DMS79 (cell line): ENCODE measurements around the gene FBXO31.
"Not testable (repeated sequence)": the region's sequence is repeated elsewhere in the genome, so short reads cannot be mapped to it uniquely, and the experiment has no call there.

Experiments
- DNase-seq: peaks from one replicate; lab custom pipeline; 2025; lab: John Stamatoyannopoulos, UW

Gene FBXO31

GRCh38 chr16:87362828-87363559 is 20.6 kb downstream of the FBXO31 start:
- not testable (repeated sequence) for DNase-seq

DNA sequence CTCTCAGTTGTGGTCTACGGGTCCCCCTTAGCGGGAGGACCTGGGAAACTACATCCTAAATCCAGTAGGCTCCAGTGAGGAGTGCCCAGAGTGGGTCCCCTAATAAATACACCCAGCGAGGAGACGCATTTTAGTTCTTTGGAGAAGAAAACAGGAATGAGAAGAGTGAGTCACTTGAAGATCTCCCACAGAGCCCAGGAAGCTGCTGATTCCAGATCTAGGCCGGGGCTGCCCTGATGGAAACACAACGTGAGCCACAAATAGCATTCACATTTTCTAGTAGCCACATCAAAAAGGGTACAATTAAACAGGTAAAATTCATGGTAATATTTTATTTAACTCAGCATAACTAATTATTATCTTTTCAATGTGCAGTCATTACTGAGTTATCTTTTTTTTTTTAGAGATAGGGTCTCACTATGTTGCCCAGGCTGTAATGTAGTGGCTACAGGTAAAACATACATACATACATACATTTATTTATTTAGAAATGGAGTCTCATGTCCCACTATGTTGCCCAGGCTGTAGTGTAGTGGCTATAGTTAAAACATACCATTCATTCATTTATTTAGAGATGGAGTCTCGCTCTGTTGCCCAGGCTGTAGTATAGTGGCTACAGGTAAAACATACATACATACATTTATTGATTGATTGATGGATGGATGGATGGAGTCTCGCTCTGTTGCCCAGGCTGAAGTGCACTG is 21.5 kb downstream of the FBXO31 start:
- no peak for DNase-seq

DNA sequence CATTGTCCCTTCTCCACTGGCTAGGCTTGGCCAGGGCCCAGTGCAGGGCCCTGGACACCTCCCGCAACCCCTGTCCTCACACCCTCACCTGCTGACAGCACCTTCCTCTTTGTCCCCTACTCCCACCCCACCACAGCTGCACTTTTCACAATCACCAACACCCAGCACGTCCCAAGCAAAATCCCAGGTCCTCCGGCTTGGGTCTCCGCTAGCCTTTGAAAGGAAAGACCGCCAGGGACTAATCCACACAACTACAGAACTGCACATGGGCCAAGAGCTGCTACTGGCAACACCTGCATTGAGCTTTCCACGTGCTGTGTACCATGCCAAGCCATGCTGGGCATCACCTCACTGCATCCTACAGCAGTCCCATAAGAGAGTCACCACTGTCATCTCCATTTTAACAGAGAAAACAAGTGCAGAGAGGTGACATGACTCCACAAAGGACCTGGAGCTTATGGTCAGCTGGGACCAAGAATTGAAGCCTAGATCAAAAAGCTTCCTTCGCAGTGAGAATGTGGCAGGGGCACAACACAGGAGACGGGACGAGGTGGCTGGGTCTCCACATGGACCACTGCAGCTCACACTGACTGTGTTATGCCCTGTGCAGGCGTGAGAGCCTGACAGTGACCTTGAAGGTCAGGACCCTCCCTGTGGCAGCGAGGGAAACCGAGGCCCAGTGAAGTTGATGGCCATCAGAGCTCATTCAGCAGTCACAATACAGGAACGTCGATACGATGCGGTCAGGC is 22.5 kb downstream of the FBXO31 start:
- no peak for DNase-seq

DNA sequence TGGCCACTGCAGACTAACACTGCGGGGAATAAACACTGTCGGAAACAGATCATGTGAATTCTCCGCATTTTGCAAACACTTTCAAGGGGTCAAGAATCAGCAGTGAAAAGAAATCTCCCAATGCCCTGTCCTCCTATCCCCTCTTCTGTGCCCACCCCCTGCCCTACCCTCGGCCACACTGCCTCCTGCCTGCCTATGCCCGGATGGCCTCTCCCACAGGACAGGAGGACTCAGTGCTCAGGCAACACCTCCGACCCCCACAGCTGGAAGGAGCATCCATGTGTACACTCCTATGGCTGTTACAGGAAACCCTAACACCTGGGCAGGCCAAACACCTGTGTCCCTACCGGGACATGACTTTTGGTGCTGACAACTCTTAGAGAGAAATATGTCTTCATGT is 24.5 kb downstream of the FBXO31 start:
- DNase-seq = no peak

DNA sequence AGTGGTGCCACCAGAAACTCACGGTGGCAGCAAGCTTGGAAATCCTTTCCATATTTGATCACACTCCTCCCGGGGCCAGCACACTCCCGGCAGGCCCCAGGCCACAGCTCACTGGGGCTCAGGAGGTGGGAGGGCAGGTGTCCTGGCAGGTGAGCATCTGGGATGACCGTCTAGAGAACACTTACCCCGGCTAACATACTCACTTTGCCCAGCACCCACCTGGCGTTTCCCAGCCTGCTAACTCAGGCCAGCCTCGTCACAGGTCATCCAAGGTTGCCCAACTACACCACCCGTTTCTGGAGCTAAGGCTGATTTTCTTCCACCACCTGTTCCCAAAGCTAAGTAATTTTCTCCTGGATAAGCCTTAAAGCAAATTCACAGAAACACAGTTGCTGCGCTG is 24.9 kb downstream of the FBXO31 start:
- no peak for DNase-seq

DNA sequence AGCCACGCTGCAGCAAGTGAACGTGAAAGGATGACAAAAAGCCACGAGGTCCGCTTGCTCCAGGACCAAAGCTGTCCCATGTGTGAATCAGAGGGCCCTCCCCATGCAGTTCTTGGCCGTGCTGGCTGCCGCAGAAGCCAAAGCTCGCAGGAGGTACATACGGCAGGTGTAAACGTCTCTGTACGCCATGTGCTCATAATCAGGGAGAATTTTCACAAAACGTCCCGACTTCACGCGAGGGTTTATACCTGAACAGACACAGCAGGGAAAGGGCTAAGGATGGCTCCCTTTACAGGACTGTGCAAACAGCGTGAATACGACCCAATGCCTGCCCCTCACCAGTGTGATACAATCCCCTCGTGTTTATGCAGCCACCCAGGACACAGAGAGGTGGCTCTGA is 25.3 kb downstream of the FBXO31 start:
- no peak for DNase-seq

DNA sequence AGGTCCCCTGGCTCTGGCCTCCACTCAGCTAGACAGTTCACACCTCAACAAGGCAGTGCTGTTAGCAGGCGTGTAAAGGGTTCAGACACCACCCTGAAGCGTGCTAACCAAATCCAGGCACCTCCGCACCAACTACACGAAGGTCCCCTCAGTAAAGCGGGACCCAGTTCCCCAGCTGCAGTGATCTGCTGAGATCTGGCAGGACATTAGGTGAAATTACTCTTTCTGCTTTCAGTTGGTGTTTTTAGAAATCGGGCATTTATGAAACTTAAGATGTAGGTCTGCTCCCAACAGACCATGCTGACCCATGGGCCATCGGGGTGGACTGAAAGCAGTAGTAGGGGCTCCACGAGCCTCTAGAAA is 27.1 kb downstream of the FBXO31 start:
- no peak for DNase-seq

DNA sequence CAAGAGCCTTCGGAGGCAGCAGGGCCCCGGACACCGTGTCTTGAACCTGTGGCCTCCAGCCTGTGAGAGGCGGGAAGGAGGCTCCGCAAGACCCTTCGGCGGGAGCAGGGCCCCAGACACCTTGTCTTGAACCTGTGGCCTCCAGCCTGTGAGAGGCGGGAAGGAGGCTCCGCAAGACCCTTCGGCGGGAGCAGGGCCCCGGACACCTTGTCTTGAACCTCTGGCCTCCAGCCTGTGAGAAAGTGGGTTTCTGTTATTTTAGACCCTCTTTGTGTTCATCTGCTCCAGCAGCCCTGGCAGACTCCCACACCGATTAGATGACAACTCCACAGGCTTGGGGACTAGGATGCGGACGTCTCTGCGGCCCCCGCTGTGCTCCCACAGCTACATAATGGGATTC is 30.0 kb downstream of the FBXO31 start:
- no peak for DNase-seq

DNA sequence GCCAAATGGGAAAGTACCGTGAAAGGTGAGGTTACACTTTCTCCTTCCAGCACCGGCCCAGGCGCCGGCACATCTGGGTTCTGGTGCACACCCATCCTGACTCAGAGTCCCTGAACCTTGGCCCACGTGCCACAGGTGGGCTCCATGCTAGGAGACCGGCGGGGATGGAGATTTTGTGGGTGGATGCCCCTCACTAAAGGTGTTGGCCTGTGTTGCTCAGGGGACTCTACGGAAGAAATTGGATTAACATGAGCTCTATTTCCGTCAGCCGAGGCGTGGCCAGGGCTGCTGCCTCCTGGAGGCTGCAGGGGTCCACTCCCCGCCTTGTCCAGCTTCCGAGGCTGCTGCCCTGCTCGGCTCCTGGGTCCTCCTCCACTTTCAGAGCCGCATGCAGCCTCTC is 30.8 kb downstream of the FBXO31 start:
- no peak for DNase-seq

DNA sequence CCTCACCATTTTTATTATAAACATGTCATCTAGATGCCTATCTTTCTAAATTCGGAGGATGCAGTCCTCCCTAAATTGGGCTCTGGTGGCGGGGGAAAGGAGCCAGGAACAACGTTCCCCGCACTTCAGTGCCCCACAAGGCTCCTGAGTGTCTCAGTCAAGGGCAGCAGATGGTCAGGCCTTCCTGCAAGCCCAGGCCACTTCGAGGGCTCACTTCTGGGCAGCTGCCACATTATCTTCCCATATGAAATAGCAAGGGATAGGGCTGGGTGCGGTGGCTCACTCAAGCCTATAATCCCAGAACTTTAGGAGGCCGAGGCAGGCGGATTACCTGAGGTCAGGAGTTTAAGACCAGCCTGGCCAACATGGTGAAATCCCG is 32.3 kb downstream of the FBXO31 start:
- DNase-seq = no peak

- no peak for DNase-seq
Observed at GRCh38 chr16:87350681-87351319, 32.8 kb downstream of the FBXO31 start.

- no peak for DNase-seq
Observed at GRCh38 chr16:87350031-87350430, 33.5 kb downstream of the FBXO31 start.

DNA sequence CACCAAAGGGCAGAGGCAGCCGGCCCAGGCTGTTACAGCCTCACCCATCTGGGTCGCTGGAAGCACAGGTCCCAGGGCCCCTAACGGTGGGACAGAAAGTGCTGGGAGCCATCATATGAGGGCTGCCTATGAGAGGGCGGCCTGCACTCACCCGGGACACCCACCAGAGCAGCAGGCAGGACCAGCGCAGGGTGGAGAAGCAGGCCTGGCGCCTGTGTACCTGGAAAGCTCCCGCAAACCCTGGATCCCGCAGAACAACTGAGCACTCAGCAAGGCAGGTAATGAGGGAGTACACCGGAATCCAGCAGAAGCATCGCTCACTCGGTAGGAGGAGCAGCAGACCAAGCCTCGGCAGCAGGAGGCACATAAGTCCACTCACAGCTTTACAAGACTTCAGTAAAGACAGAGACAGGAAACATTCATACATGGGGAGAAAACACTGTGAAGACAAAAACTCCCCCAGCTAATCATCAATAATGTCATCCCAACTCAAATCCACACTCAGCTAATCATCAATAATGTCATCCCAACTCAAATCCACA is 34.9 kb downstream of the FBXO31 start:
- no peak for DNase-seq

DNA sequence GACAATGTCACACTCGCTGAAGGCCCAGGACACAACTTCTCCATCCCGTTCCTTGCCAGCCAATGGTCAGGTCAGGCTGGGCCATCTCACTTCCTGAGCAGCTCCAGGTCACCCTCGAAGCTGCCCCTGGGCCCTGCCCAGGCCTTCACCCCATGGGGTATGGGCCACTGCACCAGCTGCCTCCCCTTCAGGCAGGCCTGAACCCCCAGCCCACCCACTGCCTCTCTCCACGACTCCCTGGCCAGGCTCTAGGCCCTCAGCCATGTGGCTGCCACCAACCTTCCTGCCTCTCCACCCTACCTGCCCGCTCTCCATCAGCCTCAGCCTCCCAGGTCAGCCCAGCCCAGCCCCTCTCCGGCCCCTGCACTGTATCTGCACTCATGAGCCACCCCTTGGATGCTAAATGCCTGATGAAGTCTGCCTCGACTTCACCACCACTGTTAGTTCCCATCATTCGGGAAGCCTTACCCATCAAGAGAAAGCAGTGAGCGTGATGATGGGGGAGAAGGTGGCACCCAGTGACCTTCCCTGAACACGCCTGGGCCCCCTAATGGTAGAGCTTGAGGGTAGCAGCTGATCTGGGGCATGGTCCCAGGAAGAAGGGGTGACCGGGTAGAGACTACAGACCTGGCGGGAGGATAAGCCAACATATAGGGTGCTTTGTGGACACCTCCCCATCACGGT is 35.5 kb downstream of the FBXO31 start:
- DNase-seq = no peak

- no peak for DNase-seq
Observed at GRCh38 chr16:87346517-87347060, 37.0 kb downstream of the FBXO31 start.

DNA sequence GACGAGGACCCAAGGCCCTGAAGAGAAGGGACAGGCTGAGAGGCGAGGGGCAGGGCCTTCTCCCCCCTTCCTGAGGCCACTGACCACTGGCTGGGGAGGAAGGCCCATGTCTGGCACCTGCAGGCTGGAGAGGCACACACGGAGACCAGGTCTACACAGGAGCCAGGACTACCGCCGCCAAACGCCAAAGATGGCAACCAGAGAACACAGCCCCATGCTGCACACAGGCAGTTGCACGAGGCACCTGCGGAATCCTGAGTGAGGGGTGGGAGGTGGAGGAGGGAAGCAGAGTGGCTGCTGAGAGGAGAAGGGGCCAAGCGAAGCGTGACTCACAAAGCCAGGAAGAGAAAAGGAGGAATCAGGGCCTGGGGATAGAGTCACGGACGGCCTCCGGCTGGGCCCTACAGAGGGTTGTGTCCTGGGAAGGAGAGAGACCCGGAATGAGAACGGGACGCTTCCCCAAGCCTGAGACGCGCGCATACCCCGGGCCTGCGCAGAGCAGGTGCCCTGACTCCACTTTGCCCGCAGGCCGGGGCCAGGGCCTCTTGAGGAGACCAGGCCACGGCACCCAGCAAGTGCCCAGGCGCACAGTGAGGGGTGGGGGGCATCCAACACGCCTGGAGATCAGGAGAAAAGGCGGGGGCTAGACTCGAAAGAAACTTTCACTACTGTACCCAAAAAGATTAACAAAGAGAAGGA is 37.7 kb downstream of the FBXO31 start:
- DNase-seq = no peak

GRCh38 chr16:87344931-87345631 is 38.5 kb downstream of the FBXO31 start:
- no peak for DNase-seq

DNA sequence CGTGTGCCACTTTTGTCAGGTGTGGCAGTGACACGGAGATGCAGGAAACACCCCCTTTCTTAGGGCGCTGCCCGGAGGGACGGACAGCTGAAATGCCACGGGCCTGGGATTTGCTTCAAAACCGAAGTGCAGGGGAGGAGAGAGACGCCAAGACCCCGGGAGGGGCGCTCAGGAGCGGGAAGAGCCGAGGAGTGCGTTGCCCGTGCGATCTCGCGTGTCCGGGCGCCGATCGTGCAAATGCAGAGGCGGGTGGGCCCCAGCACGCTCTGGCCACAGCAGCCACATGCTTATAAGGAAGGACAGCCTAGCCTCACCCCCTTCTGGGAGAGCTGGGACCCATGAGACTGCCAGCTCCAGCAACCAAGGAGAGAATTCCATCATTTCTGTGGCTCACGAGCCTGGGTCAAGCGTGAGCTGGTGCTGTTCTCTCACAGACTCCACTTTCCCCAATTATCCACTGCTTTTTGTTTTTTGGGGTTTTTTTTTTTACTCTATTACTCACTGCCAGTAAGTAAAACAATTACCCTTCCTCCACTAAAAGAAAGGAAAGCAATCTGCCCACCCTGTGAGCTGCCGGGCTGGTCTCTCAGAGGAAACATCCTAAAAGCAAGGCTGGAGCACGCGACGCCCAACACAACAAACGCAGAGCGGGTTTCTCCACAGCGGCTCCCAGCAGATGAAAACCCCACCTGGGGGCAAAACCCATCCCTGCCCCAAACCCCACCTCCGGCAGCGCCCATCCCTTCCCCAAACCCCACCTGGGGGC is 39.2 kb downstream of the FBXO31 start:
- DNase-seq = no peak

DNA sequence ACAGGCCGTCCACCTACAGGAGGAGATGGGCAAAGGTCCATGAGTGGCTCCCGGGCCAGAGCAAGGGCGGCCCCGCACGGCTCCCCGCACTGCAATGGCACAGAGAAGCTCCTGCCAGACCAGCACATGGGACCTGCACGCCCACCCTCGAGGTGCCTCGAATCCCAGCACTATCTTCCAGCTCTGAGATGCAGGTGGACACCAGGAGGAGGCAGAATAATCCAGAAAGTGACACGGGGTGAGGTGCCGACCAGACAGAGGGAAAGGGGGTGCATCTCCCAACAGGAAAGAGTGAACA is 39.9 kb downstream of the FBXO31 start:
- no peak for DNase-seq
